Stimulated activated CD4-positive, alpha-beta T cell treated with anti-CD3 and anti-CD28 coated beads, Interleukin-4, amount 100 ng/mL, for 4 hours (primary cell): ENCODE data around the gene NAALADL1.
A peak's percentile ranks its signal among the peaks of the same experiment; 100 is the strongest.

Source experiments
- DNase-seq, 2 experiments: peaks; one replicate each; pipeline ENCODE4 v3.0.0-alpha.2; 2020

The NAALADL1 gene

DNA sequence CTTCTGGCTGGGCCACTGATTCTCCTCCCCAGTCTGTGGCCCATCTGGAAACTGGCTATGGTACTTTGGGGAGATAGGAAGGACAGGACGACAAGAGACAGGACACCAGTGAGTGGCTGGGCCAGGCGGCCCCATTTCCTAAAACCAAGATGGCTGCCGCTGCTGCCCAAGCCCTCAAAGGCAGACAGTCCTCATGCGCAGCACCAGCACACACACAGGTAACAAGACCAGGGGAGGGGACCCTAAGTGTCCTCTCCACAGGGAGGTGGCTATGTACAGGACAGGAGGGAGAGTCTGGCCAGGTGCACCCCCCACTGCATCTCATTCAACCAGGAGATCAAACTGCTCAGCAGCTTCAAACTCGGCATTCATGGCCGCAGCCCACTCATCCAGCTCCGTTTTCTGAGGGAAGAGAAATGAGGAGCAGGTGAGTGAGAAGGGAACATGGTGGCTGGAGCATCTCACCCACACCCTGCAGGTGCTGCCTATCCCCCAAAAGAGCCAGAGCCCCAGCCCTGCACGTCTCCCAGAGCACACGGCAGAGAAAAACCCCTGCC is 20.5 kb upstream of the NAALADL1 start:
- no peak for DNase-seq

DNA sequence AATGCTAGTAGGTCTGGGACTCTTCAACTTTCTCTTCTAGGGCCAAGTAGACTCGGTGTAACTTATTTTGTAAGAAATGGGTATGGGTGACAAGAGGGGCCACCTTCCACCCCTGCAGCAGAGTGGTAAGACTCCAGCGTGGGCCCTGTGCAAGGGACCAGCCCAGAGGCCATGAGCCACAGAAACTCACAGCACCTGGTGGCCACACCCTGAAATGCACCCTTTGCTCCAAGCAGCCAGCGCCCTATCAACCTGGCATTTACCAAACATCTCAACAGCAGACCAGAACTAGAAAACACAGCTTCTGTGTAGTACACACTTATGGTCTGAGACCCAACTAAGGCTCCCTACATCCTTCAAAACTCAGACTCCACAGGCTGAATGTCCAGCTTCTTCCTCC is 19.8 kb upstream of the NAALADL1 start:
- DNase-seq = peak; percentile 60 to 62

DNA sequence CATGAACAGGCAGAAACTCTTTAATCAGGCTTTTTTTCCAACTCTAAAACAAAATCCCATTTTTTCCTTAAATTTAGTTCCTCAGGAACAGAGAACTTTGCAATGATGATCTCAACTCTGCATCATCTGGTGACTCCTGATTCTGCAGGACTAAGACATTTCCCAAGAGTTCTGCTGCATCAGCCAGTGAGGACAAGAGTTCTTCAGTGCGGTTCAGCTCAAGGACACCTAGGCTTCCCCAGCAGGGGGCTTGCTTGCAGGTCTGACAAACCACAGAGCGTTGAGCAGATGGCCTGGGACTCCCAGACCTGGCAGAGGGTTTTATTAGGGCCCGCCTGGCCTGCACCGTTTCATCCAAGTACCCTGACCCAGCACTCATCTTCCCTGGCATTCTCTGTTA is 19.1 kb upstream of the NAALADL1 start:
- DNase-seq = no peak

DNA sequence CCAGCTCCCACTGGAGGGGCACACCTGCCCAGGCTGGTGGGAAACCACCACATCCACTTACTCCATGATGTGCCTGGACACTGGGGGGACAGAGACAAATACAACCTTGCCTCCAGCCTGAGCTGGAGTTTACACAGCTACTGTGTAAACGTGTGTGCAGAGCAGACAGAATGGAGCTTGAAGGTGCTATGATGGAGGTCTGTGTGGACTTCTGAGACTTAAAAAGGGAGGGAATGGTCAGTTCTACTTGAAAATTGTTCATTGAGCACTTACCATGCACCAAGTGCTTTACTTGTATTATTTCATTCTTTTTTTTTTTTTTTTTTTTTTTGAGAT is 14.2 kb upstream of the NAALADL1 start:
- DNase-seq = no peak

DNA sequence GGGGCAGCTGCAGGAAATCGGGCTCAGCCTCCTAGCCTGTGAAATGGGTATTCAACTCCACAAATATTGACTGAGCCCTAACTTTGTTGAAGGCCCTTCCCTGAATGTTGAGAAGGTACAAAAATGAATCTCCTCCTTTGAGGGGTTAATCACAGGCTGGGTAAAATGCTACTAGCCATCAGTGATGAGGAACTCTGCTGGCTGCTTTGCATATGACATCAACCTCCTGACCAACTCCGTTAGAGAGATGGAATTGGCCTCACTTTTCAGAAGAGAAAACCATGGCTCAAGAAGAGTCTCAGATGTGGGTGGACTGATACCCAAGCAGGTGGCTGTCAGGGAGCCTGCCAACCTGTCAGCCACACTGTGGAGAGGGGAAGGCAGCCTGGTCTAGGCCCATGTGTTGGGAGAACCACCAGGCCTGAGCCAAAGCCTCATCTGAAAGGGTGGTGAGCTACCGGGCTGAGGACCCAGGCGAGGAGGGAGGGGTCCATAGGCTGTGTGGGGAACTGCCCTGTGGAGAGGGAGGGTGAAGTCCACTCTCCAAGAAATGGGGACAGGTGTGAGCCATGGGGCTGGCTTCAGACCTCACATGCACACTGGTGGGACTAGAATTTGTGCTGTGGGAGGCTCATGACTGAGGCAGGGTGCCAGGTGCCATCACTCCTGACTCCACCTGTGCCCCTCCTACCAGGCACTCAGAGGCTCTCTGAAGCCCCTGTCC is 13.7 kb upstream of the NAALADL1 start:
- DNase-seq = no peak

DNA sequence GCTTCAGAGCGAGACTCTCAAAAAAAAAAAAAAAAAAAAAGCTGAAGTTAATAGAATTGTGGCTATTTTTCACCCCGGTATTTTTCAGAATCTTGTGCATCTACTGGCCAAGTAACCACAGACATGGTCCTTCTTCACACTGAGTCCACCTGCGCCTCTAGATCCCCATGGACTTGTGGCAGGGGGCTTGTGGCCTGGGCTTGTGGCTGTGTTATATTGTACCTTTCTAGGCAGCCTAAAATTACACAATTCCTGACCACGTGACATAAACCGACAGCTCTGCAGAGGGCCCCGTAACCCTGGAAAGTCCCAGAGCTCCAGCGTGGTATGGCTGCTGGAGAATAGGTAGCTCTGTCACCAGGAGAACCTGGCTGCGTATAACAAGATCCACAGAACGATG is 10.9 kb upstream of the NAALADL1 start:
- DNase-seq = no peak

DNA sequence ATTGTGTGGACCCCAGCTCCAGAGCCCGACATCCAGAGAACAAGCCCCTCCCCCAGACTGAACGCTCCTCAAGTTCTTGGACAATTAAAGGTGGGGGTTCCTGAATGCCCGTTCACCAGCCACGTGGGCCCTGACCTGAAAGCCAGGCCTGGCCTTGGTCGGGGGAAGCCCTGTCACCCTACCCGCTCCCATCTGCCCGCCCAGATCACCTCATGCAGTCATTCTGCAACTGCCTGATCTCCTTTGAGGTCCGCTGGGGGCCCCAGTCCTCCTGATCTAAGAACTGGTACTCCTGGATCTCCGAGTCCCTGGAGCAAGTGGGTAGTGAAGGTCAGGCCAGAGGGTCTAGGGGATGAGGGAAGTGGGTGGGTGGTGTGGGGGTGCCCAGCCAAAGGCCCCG is 9.1 kb upstream of the NAALADL1 start:
- DNase-seq = no peak

DNA sequence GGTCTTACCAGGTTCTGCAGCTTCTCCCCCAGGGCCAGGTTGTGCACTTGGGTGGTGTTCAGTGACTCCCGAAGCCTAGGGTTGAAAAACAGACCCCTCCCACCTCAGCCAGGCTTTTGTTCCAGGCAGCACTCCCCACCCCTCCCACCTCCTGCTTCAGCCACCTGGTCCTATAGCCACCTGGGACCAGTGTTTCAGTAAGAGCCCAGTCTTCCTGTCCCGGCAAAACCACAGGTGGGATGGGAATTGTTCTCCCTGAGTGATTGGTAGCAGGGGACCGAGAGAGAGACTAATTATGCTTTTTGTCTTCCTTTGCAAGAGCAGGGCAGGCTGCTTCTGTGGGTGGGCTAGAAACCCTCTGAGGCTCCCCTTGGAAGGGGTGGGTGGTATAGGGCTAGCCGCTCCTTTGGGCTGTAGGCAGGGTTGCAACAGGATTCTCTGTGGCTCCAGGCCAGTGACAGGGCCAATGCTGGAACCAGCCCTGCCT is 8.5 kb upstream of the NAALADL1 start:
- DNase-seq = no peak

DNA sequence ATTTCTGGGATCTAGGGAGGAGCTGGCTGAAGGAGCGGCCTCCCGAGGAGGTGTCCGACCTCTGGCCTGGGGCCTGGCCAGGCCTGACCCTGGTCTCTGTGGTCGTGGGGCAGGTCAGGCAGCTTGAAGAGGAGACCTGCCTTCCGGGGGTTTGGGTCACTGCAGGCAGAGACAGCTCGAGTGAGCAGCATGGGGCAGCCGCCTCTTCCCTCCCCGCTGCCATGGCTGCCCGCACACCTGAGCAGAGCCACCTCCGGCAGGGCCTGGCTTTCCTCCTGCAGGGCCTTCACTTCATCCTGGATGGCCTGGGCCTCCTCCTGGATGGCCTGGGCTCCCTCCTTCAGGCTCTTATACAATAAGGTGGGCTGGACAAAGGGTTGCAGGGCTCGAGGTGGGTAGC is 8.0 kb upstream of the NAALADL1 start:
- DNase-seq = no peak

DNA sequence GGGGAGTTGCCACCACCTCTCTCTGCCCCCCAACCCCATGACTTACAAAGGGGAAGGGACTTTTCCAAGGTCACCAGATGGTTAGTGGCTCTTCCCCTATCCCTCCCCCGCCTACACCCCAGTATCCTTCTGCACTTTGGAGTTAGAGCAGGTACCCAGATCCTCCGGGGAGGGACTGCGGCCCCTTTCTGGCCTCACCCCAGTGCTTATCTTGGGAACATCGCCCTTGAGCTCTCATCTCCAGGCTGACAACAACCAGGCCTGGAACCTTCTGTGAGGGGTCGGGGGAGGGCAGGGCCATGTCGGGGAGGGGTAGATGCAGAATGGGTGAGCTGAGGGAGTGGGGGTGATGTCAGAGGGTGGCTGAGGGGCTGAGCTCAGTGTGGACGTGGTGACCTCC is 7.5 kb upstream of the NAALADL1 start:
- no peak for DNase-seq

DNA sequence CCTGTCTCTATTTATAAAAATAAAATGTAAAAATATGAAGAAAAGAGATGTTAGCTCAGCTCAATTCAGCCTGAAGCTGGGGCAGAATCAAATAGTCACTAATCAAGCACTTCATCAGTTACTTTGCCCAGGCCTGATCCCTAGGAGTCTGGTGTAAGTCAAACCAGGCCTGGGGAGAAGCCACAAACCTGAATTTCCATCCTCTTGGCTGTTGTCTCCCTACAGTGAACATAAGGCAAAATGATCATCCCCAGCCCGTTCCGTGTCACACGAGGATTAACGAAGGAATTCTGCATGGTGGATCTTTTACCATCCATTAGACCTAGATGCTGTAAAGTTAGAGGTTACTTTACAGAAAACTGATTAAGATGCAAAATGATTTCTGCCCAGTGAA is 6.5 kb upstream of the NAALADL1 start:
- no peak for DNase-seq

DNA sequence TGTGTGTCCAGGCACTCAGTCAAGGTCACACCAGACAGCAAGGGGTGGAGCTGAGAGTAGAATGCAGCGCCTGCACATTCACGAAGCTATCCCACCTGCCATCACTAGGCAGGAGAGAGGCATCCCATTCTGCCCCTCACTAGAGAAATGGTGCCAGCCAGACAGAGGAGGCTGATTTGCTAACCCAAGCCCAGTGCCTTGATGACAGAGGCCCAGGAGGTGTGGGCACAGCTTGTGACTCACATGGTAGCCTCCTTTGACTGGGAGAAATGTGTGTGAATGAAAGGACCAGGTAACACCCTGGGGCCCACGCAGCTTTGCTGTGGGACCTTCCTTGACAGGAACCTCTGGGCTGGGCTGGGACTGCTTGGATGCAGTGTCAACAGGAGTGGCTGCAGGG is 5.2 kb upstream of the NAALADL1 start:
- DNase-seq = no peak

DNA sequence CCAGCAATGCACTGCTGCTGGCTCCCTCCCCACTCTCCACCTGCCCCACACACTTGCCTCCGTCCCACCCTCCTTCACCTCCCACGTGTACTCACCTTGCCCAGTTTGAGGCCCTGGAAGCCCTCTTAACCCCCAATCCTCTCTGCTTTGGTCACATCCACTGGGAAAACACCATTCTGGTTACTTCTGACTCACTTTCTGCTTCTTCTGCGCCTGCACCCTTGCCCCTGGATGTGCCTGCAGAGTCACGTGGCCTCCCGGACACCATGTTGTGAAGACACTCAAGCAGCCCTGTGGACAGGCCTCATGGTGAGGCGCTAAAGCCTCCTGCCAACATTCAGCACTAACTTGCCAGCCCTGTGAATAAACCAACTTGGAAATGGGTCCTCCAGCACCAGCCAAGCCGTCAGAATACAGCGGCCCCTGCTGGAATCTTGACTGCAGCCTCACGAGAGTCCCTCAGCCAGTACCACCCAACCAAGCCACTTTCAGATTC is 2.6 kb upstream of the NAALADL1 start:
- DNase-seq = no peak

DNA sequence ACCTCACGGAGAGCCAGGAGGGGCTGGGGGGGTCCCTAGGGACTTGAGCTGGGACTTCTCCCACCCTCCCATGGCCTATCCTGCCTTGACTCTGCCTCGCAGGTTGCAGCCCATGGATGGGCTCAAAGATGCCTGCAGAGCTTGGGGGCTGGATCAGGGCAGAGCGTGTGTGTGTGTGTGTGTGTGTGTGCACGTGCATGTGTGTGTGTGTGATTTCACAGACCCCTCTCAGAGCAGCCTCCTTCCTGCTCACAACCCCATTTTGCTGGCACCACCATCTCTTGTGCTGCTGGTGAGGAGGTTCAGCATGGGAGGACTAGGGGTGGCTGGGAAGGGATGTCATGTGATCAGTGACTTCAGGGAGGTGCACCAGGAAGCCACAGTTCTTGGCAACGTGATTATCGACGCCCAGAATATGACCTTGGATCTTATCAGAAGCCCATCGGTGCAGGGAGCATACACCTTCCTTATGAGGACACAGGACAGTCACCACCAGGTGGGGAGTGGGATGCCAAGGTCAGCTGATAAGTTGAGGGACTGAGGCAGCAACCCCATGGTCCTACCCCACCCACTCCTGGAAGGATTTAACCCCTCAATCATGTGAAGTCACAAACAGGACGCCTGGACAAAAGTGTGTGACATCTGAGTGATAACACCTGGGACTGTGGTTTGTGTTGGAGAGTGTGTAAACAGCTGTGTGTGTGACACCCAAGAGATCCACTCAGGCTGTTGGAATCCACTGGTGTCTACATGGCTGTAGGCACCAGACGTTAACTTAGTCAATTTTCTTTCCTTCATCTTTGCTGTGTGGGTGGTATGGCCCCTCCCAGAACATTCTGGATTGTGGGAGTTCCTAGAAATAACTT is 1.8 kb upstream of the NAALADL1 start:
- DNase-seq = no peak

DNA sequence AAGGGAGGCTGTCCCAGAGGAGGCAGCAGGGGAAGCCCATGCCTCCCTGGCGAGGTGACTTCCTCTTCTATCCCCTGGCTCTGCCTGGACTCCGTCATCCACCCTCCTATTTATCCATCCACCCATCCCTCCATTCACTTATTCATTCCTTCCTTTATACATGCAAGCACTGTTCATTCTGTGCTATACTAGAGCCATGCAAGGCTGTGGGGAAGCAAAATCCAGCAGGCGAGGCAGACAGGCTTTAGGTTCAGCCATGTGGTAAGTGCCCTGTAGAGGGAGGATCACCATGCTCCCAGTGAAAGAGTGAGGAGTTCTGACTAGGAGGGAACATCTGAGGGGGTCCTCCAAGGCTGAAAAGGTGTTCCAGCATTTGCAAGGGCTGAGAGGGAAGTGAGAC is 1.2 kb upstream of the NAALADL1 start:
- DNase-seq = no peak

DNA sequence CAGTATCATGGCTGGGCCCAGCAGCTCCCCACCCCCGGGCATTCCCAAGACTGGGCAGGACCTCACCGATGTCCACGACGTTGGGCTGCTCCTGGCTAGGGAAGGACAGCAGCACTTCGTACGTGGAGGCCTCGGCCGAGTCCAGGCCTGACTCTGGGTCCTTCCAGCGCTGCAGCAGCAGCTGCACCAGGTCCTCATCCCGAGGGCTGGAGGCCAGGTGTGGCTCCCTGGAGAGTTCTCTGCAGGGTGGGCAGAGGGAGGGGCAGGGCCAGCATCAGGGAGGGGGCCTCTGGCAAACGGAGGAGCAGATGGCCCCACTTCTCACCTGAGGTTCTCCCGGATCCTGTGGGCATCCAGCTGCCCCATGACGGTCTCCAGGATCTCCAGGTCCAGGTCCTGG is 341 bp downstream of the NAALADL1 start:
- DNase-seq = no peak

DNA sequence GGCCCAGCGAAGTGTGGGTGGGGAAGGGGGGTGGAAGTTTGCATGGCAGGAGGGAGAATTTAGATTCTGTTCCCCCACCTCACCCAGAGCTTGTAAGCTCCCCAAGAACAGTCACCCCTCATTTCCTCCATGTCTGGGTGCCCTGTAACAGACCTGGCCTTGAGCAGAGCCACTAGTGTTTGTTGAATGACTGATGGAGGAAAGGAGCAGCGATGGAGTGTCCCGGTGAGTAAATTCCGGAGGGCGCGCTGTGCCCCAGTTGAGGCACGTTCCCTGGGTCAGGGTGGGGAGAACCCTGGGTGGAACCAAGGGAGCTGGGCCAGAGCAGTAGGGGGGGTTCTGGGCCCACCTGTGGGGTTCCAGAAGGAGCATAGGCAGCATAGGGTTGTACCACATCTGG is 827 bp downstream of the NAALADL1 start:
- DNase-seq = no peak

DNA sequence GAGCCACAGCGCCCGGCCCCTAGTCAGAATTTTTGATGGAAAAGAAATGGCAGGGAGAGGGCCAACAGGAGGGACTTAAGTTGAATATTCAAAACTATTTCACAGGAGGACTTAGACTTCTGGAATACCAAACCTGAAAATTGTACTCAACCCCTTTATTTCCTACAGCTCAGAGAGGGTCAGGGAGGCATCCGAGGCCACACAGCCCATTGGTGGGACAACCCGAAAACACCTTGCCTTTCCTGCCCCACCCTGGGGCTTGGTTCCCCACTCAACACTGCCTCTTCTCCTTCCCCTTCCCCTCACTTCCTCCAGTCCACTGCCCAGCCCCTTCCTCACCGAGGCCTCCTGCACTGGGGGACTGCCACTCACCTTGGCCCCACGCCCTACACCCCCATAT is 1.4 kb downstream of the NAALADL1 start:
- no peak for DNase-seq

DNA sequence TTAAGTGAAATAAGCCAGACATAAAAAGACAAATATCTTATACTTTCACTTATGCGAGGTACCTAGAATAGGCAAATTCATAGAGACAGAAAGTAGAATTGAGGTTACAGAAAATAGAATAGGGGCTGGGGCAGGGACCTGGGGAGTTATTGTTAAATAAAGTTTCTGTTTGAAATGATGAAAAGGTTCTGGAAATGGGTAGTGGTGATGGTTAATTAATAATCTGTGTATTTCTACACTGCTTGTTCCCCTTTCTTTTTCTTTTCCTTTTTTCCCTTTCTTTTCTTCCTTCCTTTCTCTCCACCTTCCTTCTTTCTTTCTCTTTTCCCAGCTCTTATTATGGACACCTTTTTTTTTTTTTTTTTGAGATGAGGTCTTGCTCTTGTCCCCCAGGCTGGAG is 2.8 kb downstream of the NAALADL1 start:
- DNase-seq = no peak

DNA sequence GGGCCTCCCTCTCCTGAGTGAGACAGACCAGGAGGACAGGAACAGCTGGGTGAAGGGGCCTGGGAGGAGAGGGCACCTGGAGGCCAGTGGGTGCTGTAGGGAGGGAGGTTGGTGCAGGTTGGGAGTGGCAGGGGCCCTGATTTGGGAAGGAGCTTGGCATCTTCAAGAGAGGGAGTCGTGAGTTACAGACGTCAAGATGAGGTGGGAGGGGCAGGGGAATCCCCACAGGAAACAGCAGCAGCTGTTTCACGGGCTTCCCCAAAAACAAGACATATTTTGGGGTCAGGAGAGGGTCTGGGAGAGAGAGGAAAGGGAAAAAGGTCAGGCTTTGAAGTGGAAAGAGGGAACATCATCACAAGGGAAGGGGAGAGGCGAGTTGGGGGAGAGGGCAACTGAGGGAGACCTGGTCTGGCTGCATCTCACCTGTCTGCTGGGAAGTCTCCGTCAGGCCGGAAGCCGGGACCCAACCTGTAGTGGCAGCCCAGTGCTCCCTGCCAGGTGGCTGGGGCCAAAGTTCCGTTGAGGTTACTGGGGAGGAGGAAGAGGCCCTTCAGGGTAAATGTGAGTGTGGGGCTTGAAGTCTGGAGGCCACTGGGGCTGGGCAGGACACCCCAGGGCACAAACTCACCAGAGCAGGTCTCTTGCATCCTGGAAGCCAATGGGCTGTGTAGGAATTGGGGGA is 4.4 kb downstream of the NAALADL1 start:
- peak in 1 of 2 experiments; percentile 32 for DNase-seq

DNA sequence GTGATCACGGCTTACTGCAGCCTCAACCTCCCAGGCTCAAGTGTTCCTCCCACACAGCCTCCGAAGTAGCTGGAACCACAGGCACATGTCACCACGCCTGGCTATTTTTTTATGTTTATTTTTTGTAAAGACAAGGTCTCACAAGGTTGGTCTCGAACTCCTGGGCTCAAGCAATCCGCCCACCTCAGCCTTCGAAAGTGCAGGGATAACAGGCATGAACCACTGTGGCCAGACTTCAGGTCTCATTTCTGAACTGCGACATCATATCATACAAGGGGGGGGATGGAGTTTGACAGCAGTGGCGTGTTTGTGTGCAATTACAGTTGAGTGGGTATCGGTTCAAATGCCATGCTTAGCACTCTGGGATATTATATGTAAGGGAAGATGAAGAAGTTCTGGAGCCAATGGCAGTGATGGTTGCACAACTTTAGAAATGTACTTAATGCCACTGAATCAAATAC is 6.9 kb downstream of the NAALADL1 start:
- no peak for DNase-seq

DNA sequence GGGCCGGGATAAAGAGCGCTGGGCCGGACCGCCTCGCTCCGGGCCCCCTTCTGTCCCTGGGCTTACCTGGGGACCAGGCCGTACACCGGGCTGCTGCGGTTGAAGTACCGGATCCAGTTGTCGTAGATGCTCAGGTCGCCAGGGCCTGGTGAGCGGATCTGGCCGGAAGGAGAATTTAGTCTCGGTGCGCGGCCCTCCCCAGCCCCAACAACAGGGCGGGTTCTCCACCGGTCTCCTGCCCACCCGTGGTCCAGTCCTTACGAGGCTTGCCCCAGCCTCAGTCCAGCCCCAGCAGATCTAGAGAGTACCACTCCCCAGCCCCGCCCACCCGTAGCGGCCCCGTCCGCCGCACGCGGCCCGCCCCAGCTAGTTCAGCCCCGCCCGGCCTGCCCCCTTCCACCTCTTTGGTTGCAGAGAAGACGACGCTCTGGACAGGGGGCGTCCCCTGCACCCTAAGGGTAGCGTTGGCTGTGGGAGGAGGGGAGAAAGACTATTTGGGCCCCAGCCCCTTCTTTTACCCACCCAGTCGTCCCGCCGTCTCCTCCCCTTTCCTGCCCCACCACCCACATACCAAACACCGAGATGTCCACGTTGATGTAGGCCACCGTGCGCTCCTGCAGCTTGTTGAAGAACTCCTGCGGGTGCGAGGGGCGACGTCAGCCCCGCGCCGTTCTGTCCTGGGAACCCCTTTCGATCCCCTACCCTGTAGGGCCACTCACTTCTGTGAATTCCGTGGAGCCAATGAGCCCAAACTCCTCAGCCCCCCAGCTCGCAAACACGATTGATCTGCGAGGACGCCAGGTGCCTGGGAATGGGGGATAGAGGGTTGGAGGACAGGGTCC is 10.6 kb downstream of the NAALADL1 start:
- DNase-seq = peak in 1 of 2 experiments; percentile 34
